HG03558 (cell line): ENCODE data around the gene SPEG.

Source experiments
- ATAC-seq: cut with Tn5 transposase; IDR thresholded peaks from one replicate; pipeline ENCODE4 v1.9.1; 2021; ENCODE audit warnings: moderate number of reproducible peaks; ENCODE audit not compliant: unreplicated experiment; ENCODE audit errors: extremely low read depth

SPEG gene

DNA sequence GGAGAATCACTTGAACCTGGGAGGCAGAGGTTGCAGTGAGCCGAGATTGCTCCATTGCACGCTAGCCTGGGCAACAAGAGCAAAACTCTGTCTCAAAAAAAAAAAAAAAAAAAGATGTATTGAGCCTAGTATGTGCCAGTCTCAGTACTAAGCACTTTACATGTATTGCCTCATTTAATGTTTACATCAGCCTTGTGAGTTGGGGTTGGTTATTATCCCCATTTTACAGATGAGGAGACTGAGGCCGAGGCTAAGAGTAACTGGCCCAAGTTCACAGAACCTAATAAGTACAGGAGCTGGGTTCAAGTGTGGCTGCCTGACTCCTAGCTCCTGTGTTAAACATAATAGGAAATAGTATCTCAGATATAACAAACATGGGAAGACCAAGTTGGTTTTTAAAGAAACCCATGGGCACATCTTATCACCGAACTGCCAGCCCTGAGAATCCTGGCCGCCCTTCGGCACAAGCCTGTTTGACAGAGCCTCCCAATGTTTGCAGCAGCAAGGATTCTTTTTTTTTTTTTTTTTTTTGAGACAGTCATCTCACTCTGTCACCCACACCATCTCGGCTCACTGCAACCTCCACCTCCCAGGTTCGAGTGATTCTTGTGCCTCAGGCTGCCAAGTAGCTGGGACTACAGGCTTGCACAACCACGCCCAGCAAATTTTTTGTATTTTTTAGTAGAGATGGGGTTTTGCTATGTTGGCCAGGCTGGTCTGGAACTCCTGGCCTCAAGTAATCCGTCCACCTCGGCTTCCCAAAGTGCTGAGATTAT, 39.8 kb downstream of the SPEG start:
- no peak for ATAC-seq

DNA sequence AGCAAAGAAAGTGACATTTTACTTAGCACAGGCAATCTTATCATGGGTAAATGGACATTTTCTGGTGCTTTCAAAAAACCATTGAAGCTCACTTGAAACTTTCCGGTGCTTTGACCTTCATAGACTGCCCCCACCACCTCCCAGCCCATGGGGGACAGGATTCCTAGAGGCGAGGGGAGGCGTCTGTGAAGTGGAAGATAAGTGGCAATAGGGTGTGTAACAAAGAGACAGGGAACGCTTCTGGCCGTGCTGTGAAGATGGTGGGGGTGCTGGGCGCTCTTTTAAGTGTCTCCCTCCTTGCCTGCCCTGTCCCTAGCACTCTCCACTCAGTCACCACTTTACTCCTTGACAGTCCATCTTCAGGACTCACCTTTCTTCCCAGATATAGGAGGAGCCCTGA, 40.6 kb downstream of the SPEG start:
- ATAC-seq, result no peak

DNA sequence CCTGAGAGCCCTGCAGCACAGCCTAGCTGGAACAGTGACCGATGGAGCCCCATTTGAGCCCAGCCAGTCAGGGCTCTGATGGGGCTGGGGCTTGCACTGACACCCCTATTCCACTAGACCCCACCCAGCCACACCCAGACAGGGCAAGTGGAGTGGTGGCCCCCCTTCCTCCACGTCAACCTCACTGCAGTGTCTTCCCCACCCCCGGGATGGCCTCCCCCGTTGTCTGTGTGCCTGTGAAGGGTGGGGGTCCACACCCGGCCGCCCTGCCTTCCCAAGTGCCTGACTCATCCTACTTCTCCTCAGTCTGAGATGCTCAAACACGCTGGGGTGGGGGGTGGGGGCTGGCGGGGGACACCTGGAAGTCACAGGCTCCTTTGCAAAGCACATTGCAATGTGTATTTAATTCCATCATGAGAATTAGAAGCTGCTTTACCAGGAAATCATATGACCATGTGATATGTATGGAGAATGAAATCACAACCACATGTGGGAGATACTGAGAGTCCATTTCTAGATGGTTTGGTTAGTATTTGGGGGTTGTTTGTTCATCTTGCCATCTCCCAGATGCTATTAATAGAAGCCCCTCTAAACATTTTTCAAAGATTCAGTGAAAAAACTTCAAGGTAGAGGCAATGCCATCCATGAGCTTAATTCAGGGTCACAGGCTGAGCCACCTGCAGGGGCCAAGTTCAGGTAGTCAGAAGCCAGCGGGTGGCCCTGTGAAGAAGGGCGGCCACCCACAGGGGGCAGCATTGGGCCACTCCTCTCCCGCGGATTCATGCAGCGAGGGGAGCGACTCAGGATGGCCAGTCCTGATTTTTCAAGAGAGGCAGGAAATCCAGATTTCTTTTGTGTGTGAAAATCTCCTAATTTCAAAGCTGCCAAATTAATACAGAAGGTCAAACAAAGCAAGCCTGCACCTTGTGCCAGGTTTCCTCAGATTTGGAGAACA, 41.3 kb downstream of the SPEG start:
- ATAC-seq, result no peak

DNA sequence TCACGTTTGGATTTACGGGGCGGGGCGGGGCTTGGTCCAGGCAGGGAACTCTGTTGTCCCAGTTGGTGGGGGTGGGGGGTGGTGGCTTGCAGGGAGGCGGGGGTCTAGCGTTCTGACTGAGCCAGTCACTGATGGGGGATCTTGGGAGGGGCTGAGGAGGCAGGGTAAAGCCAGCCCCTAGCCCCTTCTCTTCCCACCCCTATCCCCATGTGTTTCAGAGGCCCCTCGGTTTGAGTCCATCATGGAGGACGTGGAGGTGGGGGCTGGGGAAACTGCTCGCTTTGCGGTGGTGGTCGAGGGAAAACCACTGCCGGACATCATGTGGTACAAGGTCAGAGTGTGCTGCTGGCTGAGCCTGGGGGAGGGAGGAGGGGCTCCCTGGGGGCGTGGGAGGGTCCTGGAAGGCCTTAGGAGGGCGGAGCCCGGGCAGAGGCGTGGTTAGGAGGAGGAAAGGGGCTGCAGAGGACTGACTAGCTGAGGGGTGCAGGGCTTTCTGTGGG, 42.1 kb downstream of the SPEG start:
- no peak for ATAC-seq

- ATAC-seq, result no peak
Measured at GRCh38 chr2:219477179-219477578, 42.5 kb downstream of the SPEG start.

GRCh38 chr2:219477815-219478214, 43.2 kb downstream of the SPEG start:
- no peak for ATAC-seq

DNA sequence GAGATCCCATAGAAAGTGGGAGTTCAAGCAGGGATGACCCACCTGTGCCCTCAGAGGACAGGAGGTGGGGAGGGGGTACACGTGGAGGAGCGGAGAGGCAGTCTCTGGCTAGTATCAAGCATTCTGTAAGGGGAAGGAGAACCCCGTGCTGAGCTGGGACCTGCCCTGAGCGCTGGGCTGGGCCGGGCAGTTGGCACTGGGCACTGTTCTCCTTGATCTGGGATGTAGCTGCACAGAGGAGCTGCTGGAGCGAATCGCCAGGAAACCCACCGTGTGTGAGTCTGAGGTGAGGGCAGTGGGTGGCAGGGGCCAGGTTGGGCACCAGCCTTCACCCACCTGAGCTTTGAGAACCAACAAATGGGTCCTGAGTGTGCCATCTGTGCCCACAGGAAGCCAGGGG, 44.3 kb downstream of the SPEG start:
- no peak for ATAC-seq

DNA sequence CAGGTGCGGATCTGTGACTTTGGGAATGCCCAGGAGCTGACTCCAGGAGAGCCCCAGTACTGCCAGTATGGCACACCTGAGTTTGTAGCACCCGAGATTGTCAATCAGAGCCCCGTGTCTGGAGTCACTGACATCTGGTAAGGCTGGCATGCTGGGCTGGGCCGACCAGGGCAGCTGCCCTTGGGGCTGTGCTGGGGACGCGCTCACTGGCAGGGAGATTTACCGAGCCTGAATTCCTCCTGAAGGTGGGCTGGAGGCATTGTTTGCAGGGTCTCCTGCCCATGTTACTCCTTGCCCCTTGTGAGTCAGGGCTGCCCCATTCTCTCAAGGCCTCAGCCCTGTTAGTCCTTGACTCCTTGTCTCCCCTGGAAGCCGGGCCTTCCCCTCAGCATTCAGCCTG, 45.4 kb downstream of the SPEG start:
- no peak for ATAC-seq

- ATAC-seq, result no peak
Measured at GRCh38 chr2:219482674-219483405, 48.2 kb downstream of the SPEG start.

- ATAC-seq, result no peak
Measured at GRCh38 chr2:219483451-219484342, 49.1 kb downstream of the SPEG start.

GRCh38 chr2:219484343-219485200, 49.9 kb downstream of the SPEG start:
- ATAC-seq, result no peak

GRCh38 chr2:219485201-219485580, 50.5 kb downstream of the SPEG start:
- no peak for ATAC-seq

DNA sequence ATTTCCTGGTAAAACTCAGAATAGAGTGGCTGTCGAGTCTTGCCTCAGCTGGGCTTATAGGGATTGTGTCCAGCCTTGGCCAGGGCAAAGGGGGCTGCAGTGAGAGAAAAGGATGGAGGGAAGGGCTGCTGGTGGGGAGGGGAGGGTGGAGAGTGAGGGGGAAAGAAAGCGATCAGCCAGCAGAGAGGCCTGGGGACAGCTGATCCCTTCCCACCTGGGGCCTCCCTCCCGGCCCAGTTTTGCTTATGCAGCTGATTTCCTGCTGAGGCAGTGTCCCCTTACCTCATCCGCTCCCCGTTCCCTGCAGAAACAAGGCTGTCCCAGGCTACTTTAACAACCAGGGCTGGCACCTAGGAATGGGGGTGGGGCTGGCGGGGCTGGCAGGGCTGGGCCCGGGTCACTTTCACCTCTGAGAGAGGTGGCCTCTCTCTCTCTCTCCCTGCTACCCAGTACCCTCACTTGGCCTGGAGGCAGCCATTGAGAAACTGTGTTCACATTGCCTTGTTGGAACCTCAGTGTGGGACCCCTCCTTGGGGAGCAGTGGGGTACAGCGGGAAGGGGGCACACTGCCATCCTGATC, 51.8 kb downstream of the SPEG start:
- no peak for ATAC-seq

DNA sequence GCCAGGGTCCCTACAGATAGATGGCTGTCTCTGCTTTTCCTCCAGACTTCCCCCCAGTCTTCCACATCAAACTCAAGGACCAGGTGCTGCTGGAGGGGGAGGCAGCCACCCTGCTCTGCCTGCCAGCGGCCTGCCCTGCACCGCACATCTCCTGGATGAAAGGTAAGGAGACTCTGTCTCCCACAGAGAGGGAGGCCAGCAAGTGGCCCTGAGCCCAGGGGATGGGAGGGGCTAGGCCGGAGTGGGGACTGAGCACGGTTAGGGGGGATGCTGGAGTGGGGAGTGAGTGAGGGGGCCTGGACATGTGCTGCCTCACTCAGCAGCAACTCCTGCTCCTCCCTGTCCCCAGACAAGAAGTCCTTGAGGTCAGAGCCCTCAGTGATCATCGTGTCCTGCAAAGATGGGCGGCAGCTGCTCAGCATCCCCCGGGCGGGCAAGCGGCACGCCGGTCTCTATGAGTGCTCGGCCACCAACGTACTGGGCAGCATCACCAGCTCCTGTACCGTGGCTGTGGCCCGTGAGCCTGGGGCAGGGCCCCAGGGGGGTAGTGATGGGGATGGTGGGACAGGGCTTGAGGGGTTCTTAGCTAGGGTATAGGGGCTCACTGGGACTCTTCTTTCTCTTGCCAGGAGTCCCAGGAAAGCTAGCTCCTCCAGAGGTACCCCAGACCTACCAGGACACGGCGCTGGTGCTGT, 53.7 kb downstream of the SPEG start:
- no peak for ATAC-seq

GRCh38 chr2:219488844-219489194, 54.2 kb downstream of the SPEG start:
- no peak for ATAC-seq

- ATAC-seq, result no peak
Measured at GRCh38 chr2:219489315-219489714, 54.7 kb downstream of the SPEG start.

DNA sequence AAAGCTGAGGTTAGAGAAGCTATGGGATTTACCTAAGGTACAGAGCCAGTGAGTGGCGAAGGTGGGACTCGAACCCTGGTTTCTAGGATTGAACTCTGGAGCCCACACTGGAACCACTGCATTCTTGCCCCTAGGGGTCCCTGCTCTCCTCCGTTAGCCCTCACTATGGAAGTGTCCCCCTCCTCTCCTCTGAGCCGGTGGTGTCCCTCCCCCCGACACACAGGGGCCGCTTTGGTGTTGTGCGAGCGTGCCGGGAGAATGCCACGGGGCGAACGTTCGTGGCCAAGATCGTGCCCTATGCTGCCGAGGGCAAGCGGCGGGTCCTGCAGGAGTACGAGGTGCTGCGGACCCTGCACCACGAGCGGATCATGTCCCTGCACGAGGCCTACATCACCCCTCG, 55.5 kb downstream of the SPEG start:
- ATAC-seq, result no peak

- ATAC-seq, result no peak
Measured at GRCh38 chr2:219490600-219491130, 56.0 kb downstream of the SPEG start.
